Fibroblast of lung (primary cell): ENCODE measurements around the gene ZNF546.

Source experiments
- CTCF ChIP-seq, 2 donors: IDR thresholded peaks in 1 of 2; conservative IDR thresholded peaks in 1 of 2; 1 replicate in 1 of 2; 2 replicates in 1 of 2; pipeline ENCODE4 v1.5.1; 2011 to 2012; ENCODE audit warnings: low read length in 2 of 2, control low read depth in 1 of 2, inconsistent platforms in 1 of 2, low read depth in 1 of 2, mild to moderate bottlenecking in 1 of 2
- EZH2 ChIP-seq: IDR thresholded peaks from 2 replicates; pipeline ENCODE4 v1.5.1; 2012; ENCODE audit warnings: low read length, control low read depth, mild to moderate bottlenecking; ENCODE audit errors: missing control alignments

GRCh38 chr19:40070058-40070457 is 73.2 kb downstream of the ZNF546 start:
- TF ChIP-seq CTCF (conservative IDR thresholded peaks at IDR 0.05 in 1 of 2, IDR thresholded peaks at IDR 0.05 in 1 of 2; ENCODE audit: low read depth in 1 of 2, low read length in 2 of 2): no peak
- no peak for TF ChIP-seq EZH2
